GM21360 (cell line): ENCODE results near the gene RNF220.
"Not testable (repeated sequence)": the region's sequence is repeated elsewhere in the genome, so short reads cannot be mapped to it uniquely, and the experiment has no call there.

Experiments used
- ATAC-seq: cut with Tn5 transposase; IDR thresholded peaks from one replicate; pipeline ENCODE4 v1.9.1; 2021; ENCODE audit warnings: mild to moderate bottlenecking, moderate library complexity; ENCODE audit not compliant: unreplicated experiment

RNF220 gene

GRCh38 chr1:44648529-44649250 lies 243.6 kb downstream of the RNF220 start:
- ATAC-seq, result no peak

- no peak for ATAC-seq
Measured at GRCh38 chr1:44649788-44650158, 244.7 kb downstream of the RNF220 start.

GRCh38 chr1:44650159-44650831 lies 245.2 kb downstream of the RNF220 start:
- no peak for ATAC-seq

- ATAC-seq, result no peak
Measured at GRCh38 chr1:44651069-44651468, 246.0 kb downstream of the RNF220 start.

- ATAC-seq, result no peak
Measured at GRCh38 chr1:44652445-44653106, 247.5 kb downstream of the RNF220 start.

GRCh38 chr1:44653107-44653964 lies 248.3 kb downstream of the RNF220 start:
- ATAC-seq, result no peak

- ATAC-seq, result no peak
Measured at GRCh38 chr1:44654621-44655187, 249.6 kb downstream of the RNF220 start.

- ATAC-seq, result no peak
Measured at GRCh38 chr1:44655609-44656008, 250.6 kb downstream of the RNF220 start.

- no peak for ATAC-seq
Measured at GRCh38 chr1:44659566-44659965, 254.5 kb downstream of the RNF220 start.

- ATAC-seq, result no peak
Measured at GRCh38 chr1:44660176-44660575, 255.1 kb downstream of the RNF220 start.

GRCh38 chr1:44661781-44662682 lies 257.0 kb downstream of the RNF220 start:
- ATAC-seq, result no peak

- ATAC-seq, result no peak
Measured at GRCh38 chr1:44662683-44663030, 257.6 kb downstream of the RNF220 start.

GRCh38 chr1:44663417-44663816 lies 258.4 kb downstream of the RNF220 start:
- no peak for ATAC-seq

GRCh38 chr1:44664730-44665370 lies 259.8 kb downstream of the RNF220 start:
- ATAC-seq, result no peak

GRCh38 chr1:44666719-44667118 lies 261.7 kb downstream of the RNF220 start:
- ATAC-seq, result not testable (repeated sequence)

GRCh38 chr1:44670751-44671640 lies 265.9 kb downstream of the RNF220 start:
- ATAC-seq, result no peak

- no peak for ATAC-seq
Measured at GRCh38 chr1:44672254-44672955, 267.4 kb downstream of the RNF220 start.
